OCI-LY1 (cell line): Measurements from ENCODE around the gene SV2B.

Experiments used
- CTCF ChIP-seq: fragments of 200-600 bp; sonication (generic), shearing (Covaris generic); IDR thresholded peaks from 2 replicates; pipeline ENCODE4 v1.5.1; 2017; ENCODE audit warnings: mild to moderate bottlenecking, antibody characterized with exemption, low read length, moderate library complexity, mixed read lengths
- EZH2 ChIP-seq: fragments of 200-600 bp; sonication (generic), shearing (Covaris generic); IDR thresholded peaks from 2 replicates; pipeline ENCODE4 v1.8.0; 2017; ENCODE audit warnings: borderline replicate concordance, mixed run types, mild to moderate bottlenecking, antibody characterized with exemption, low read length, moderate library complexity, mixed read lengths

GRCh38 chr15:91304210-91304609 lies 204.2 kb downstream of the SV2B start:
- no peak for TF ChIP-seq CTCF
- no peak for TF ChIP-seq EZH2
